Thyroid gland (tissue), 4 donors: Measurements from ENCODE around the gene KLHL20. TPM values are rescaled to one million over a fixed set of nuclear protein-coding genes. Genes with fewer than 3 reads are reported as not detected.

Source experiments
- DNase-seq, 2 donors: peaks; one replicate each; pipeline ENCODE4 v3.0.0-alpha.2; 2019
- H3K27ac ChIP-seq, 3 donors: fragments of 200-600 bp; sonication (generic); 1 replicate in 2 of 3; 2 replicates in 1 of 3; pipeline ENCODE4 v1.5.1; 2016 to 2019; ENCODE audit warnings: mild to moderate bottlenecking in 1 of 3, moderate library complexity in 1 of 3
- H3K27me3 ChIP-seq: fragments of 200-600 bp; sonication (generic); one replicate; pipeline ENCODE4 v1.5.1; 2019
- H3K36me3 ChIP-seq, 2 donors: fragments of 200-600 bp; sonication (generic); one replicate each; pipeline ENCODE4 v1.5.1; 2016 to 2019
- H3K4me1 ChIP-seq, 2 donors: fragments of 200-600 bp; sonication (generic); one replicate each; pipeline ENCODE4 v1.5.1; 2017 to 2019
- H3K4me3 ChIP-seq, 3 donors: fragments of 200-600 bp; sonication (generic); replicated peaks in 1 of 3; 1 replicate in 2 of 3; 2 replicates in 1 of 3; pipeline ENCODE4 v1.5.1; 2016; ENCODE audit warnings: mild to moderate bottlenecking in 1 of 3
- H3K9me3 ChIP-seq: fragments of 200-600 bp; sonication (generic); one replicate; pipeline ENCODE4 v1.5.1; 2017
- CTCF ChIP-seq, 6 experiments: fragments of 200-600 bp in 3 of 6; fragments of 450-650 bp in 3 of 6; sonication (generic) in 3 of 6; IDR thresholded peaks; one replicate each; pipeline ENCODE4 v1.5.1; 2016 to 2019; ENCODE audit warnings: antibody characterized with exemption in 6 of 6, mild to moderate bottlenecking in 2 of 6, inconsistent platforms in 1 of 6, moderate library complexity in 1 of 6
- POLR2A ChIP-seq, 2 donors: fragments of 450-650 bp; IDR thresholded peaks; one replicate each; pipeline ENCODE4 v1.6.1; 2017; ENCODE audit warnings: antibody characterized with exemption in 2 of 2, mild to moderate bottlenecking in 2 of 2, moderate library complexity in 1 of 2
- WGBS, 2 donors: methylation state at CpG; one replicate each; pipeline ENCODE4 v1.1.5; 2017; 5-methylcytosine and 5-hydroxymethylcytosine counted together
- intact Hi-C: fragments of 100-400 bp; cut with DNase I; formaldehyde crosslinking; loops from one replicate; pipeline ENCODE4 v1.15.1; 2023
- small RNA-seq: library from RNA; depleted of rRNA; stranded (forward); fragments of <200 nt; gene quantifications from one replicate; pipeline ENCODE3, GENCODE V24; 2016
- total RNA-seq, 4 donors: library from RNA; depleted of rRNA; stranded (reverse); fragments of >200 nt; gene quantifications; one replicate each; pipeline ENCODE4 v1.2.3, GENCODE V29; 2016

KLHL20 gene
- total RNA-seq, 4 donors from 2014 or later, result 23.2 to 36.4 (median 28.1) TPM

DNA sequence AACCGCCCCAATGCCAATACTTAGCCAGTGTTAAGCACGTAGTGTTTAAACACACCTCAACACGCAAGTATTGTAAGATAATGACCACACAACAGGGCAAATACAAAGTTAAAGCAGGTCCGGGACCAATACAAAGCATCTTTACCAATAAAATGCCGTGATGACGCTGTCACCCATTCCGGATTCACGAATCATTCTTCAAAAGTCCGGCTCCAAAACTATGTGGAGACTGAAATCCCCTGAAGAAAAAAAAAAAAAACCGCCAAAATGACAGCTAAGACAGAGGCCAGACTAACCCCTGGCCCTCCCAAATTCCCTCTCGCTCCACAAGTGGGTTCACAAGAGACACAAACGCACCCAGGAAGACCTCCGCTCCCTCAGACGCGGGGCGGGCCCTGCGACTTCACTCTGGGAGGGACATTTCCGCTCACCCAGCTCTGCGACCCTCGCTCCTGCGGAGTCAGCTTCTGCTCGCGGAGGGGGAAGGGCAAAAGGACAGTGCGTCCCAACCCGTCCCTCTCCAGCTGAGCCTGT is 109.1 kb downstream of the KLHL20 start:
- Histone ChIP-seq H3K27me3 (no peaks in the 10 kb centered on the region), H3K9me3 (no peaks in the 10 kb centered on the region), H3K36me3 (no peaks in the 10 kb centered on the region), H3K27ac (peak overlapping the region in 2 of 3 donors; percentile 80 to 95), H3K4me1 (peaks cover 5 to 10% of the 10 kb centered on the region in 2 donors), H3K4me3 (peak overlapping the region in 2 of 3 donors; percentile 49 to 84)
- intact Hi-C loops, result loop anchor here (10.0 kb wide), 1 partner anchor 399 kb away; no protein-coding TSS in a partner anchor
- DNase-seq, result no peak
- WGBS, 2 donors, result 1% methylated on average over 22 to 25 of the region's 25 CpGs
- TF ChIP-seq POLR2A (IDR thresholded peaks at IDR 0.05), result no peak

GRCh38 chr1:173824315-173825081 is 109.7 kb downstream of the KLHL20 start, which contains the start of the genes CENPL and DARS2:
CENPL (minus strand) TSS chr1:173824883; CDS start chr1:173811299, 13,584 bp downstream.
DARS2 (plus strand) TSS chr1:173824673; CDS start chr1:173825230, 557 bp downstream.
- intact Hi-C loops, result loop anchor here (5.0 to 10.0 kb wide), 2 partner anchors 43 to 400 kb away; partner anchors contain the start of genes GAS5 and ZBTB37
- peak; percentile 97 to 99 for DNase-seq
- Histone ChIP-seq H3K27me3 (no peaks in the 10 kb centered on the region), H3K4me1 (peaks cover 5 to 10% of the 10 kb centered on the region in 2 donors), H3K27ac (peak within 1 kb of the TSS; percentile 66 to 95 (median 80)), H3K4me3 (peak within 1 kb of the TSS; percentile 26 to 84 (median 49)), H3K36me3 (no peaks in the 10 kb centered on the region), H3K9me3 (no peaks in the 10 kb centered on the region)
- TF ChIP-seq POLR2A (IDR thresholded peaks at IDR 0.05) (peak in 1 of 2 donors; percentile 58), CTCF (IDR thresholded peaks at IDR 0.05) (no peak)
- 1% methylated on average over 43 to 55 of the region's 55 CpGs for WGBS, 2 donors

GRCh38 chr1:173827611-173828010 is 112.8 kb downstream of the KLHL20 start:
- WGBS, 2 donors, result 90 to 95% methylated on average over 2 of the region's 2 CpGs
- Histone ChIP-seq H3K9me3 (no peaks in the 10 kb centered on the region), H3K4me1 (peaks cover 5 to 10% of the 10 kb centered on the region in 2 donors), H3K27ac (no peak overlapping the region), H3K36me3 (peaks cover 6 to 7% of the 10 kb centered on the region in 2 donors), H3K4me3 (no peak overlapping the region), H3K27me3 (no peaks in the 10 kb centered on the region)
- intact Hi-C loops, result loop anchor here (5.0 to 10.0 kb wide), 2 partner anchors 40 to 403 kb away; partner anchors contain the start of genes GAS5 and ZBTB37
- TF ChIP-seq CTCF (IDR thresholded peaks at IDR 0.05) (no peak), POLR2A (IDR thresholded peaks at IDR 0.05) (no peak)
- DNase-seq, result no peak

GRCh38 chr1:173832748-173833147 is 118.0 kb downstream of the KLHL20 start:
- H3K27ac ChIP-seq, result no peak overlapping the region

More at GRCh38 chr1:173832748-173833147, 118.0 kb downstream of the KLHL20 start:
- 92 to 94% methylated on average over 1 of the region's 1 CpG for WGBS, 2 donors
- Histone ChIP-seq H3K4me1 (no peaks in the 10 kb centered on the region), H3K27me3 (no peaks in the 10 kb centered on the region), H3K9me3 (no peaks in the 10 kb centered on the region), H3K36me3 (peaks cover 6 to 22% of the 10 kb centered on the region in 2 donors), H3K4me3 (no peak overlapping the region)
- intact Hi-C loops, result no loop called here
- DNase-seq, result no peak
- TF ChIP-seq CTCF (IDR thresholded peaks at IDR 0.05) (no peak), POLR2A (IDR thresholded peaks at IDR 0.05) (no peak)

Small RNA genes lying within 50 kb of the gene (small RNA-seq; reads per million reads assigned to genes)
- gene BX248409.1 (not detected), gene RF00019 (not detected)

Other genes with a start within 250 kb of the KLHL20 start
- gene PRDX6, start 237.6 kb upstream of the KLHL20 start, total RNA-seq, result 100 to 1,000 TPM; 161 to 301 (median 233) TPM
- not detected for gene SLC9C2, start 111.9 kb upstream of the KLHL20 start, total RNA-seq
- not detected for gene TEX50, start 79.6 kb upstream of the KLHL20 start, total RNA-seq
- gene ANKRD45, start 45.1 kb upstream of the KLHL20 start, total RNA-seq, result 1 to 10 TPM in 2 of 4 donors, under 1 TPM in 2; 0.27 to 2.3 (median 0.94) TPM
- gene DARS2, start 109.7 kb downstream of the KLHL20 start, total RNA-seq, result 10 to 100 TPM; 14.9 to 26.9 (median 20.7) TPM
- 1 to 10 TPM; 4.4 to 8.1 (median 5.3) TPM for gene CENPL, start 109.9 kb downstream of the KLHL20 start, total RNA-seq
- 100 to 1,000 TPM; 162 to 625 (median 223) TPM for gene GAS5, start 153.0 kb downstream of the KLHL20 start, total RNA-seq
- 10 to 100 TPM; 14.6 to 24.4 (median 17.3) TPM for gene ZBTB37, start 153.4 kb downstream of the KLHL20 start, total RNA-seq
- gene SERPINC1, start 202.3 kb downstream of the KLHL20 start, total RNA-seq, result not detected